DLD1 (cell line): ENCODE results near the gene JMJD4.
"Not testable (repeated sequence)": the region's sequence is repeated elsewhere in the genome, so short reads cannot be mapped to it uniquely, and the experiment has no call there.

Experiments used
- in situ Hi-C: cut with HindIII; loops from 2 replicates; pipeline ENCODE4 v1.10.0; 2017; ENCODE audit warnings: low sequenced_read_pairs

JMJD4 gene

DNA sequence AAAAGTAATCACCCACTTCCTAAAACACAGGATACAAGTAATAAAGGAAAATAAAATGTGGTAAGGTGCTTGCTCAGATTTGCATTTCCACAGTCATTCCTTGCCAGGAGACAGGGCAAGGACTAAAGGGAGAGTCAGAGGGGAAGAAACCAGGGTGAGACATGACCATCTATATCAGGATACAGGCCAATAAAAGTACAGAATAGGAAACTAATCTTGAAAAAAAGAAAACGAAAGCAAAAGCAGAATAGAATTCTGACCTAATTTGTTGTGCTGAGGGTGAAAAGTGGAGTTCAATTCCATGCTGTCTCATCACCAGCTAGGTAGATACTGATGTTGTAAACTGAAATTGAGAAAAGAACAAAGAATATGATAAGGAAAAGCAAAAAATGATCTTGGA lies 27.3 kb downstream of the JMJD4 start:
- in situ Hi-C loops: no loop called here

DNA sequence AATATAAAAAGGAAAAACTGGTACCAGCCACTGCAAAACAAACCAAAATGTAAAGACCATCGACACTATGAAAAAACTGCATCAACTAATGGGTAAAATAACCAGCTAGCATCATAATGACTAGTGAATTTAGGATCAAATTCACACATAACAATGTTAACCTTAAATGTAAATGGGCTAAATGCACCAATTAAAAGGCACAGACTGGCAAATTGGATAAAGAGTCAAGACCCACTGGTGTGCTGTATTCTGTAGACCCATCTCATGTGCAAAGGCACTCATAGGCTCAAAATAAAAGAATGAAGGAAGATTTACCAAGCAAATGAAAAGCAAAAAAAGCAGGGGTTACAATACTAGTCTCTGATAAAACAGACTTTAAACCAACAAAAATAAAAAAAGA lies 33.5 kb downstream of the JMJD4 start:
- in situ Hi-C loops: not testable (repeated sequence)

DNA sequence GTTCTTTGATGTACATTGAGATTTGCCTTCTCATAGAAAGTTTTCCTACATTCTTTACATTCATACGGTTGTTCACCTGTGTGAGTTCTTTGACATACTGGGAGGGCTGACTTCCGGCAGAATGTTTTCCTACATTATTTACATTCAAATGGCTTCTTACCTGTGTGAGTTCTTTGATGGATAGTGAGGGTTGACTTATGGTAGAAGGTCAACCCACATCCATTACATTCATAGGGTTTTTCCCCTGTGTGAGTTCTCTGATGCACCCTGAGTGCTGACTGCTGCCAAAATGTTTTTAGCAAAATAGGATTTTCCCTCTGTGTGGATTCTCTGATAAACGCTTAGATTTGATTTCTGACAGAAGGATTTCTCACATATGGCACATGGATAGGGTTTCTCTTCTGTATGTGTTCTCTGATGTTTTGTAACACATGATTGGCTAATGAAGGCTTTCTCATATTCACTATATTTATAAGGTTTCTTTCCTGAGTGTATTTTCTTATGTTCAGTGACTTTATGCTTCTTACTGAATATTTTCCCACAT lies 37.7 kb downstream of the JMJD4 start:
- in situ Hi-C loops: no loop called here

DNA sequence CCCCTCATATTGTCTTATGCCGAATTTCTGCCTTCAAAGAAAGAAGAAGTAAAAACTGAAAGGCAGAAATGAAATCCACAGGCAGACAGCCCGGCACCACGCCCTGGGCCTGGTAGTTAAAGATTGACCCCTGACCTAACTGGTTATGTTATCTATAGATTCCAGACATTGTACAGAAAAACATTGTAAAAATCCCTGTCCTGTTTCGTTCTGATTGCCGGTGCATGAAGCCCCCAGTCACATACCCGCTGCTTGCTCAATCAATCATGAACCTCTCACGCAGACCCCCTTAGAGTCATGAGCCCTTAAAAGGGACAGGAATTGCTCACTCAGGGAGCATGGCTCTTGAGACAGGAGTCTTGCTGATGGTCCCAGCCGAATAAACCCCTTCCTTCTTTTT lies 49.3 kb downstream of the JMJD4 start:
- in situ Hi-C loops: no loop called here
